ENCODE data around the gene AMZ2.
A peak's percentile ranks its signal among the peaks of the same experiment; 100 is the strongest.

Gene AMZ2

GRCh38 chr17:68293490-68294195 lies 45.8 kb downstream of the AMZ2 start:
- DNase-seq, result no peak

- DNase-seq, result peak; percentile 69
Measured at GRCh38 chr17:68294196-68294555, 46.3 kb downstream of the AMZ2 start.

- DNase-seq, result no peak
Measured at GRCh38 chr17:68294617-68295016, 46.8 kb downstream of the AMZ2 start.

GRCh38 chr17:68295086-68295485 lies 47.2 kb downstream of the AMZ2 start:
- no peak for DNase-seq

- DNase-seq, result no peak
Measured at GRCh38 chr17:68296217-68297191, 48.7 kb downstream of the AMZ2 start.

GRCh38 chr17:68297195-68297594 lies 49.4 kb downstream of the AMZ2 start:
- DNase-seq, result no peak

GRCh38 chr17:68298601-68299000 lies 50.8 kb downstream of the AMZ2 start:
- no peak for DNase-seq

GRCh38 chr17:68299817-68300216 lies 52.0 kb downstream of the AMZ2 start:
- no peak for DNase-seq

- DNase-seq, result peak; percentile 69
Measured at GRCh38 chr17:68301438-68301959, 53.7 kb downstream of the AMZ2 start.

GRCh38 chr17:68302066-68302564 lies 54.3 kb downstream of the AMZ2 start:
- peak; percentile 78 for DNase-seq

GRCh38 chr17:68302666-68303065 lies 54.8 kb downstream of the AMZ2 start:
- DNase-seq, result no peak

- no peak for DNase-seq
Measured at GRCh38 chr17:68304706-68305105, 56.9 kb downstream of the AMZ2 start.

- DNase-seq, result no peak
Measured at GRCh38 chr17:68305142-68305541, 57.3 kb downstream of the AMZ2 start.

Data from islet precursor cell (in vitro differentiated cells).